T-helper 17 cell (primary cell): Measurements from ENCODE around the gene PTGFR. TPM values are rescaled to one million over a fixed set of nuclear protein-coding genes. Genes with fewer than 3 reads are reported as not detected.

ENCODE experiments used
- ATAC-seq: fragments of 150-1000 bp; cut with Tn5 transposase; 2 replicates; pipeline ENCODE4 v1.10.0; 2021; ENCODE audit warnings: mild to moderate bottlenecking, moderate library complexity
- DNase-seq, 3 donors: peaks; one replicate each; pipeline versions ENCODE4 v3.0.0 to v3.0.0-alpha.2; 2020 to 2021
- H3K9me3 ChIP-seq: one replicate; pipeline ENCODE4 v1.7.0; 2013; ENCODE audit warnings: low read length, mild to moderate bottlenecking; ENCODE audit not compliant: control insufficient read depth, poor library complexity, severe bottlenecking
- H3K27ac Mint-ChIP-seq: one replicate; pipeline ENCODE4 v1.8.0; 2022; ENCODE audit warnings: mild to moderate bottlenecking, moderate library complexity, mixed read lengths
- H3K27me3 Mint-ChIP-seq: one replicate; pipeline ENCODE4 v1.8.0; 2022; ENCODE audit warnings: mixed read lengths
- H3K36me3 Mint-ChIP-seq: one replicate; pipeline ENCODE4 v1.8.0; 2022; ENCODE audit warnings: low read depth, mixed read lengths
- H3K4me1 Mint-ChIP-seq: one replicate; pipeline ENCODE4 v1.8.0; 2022; ENCODE audit warnings: mild to moderate bottlenecking, mixed read lengths
- H3K4me3 Mint-ChIP-seq: one replicate; pipeline ENCODE4 v1.8.0; 2022; ENCODE audit warnings: mild to moderate bottlenecking, moderate library complexity, mixed read lengths
- total RNA-seq, 4 donors: library from RNA in 2 of 4; stranded (reverse) in 2 of 4; gene quantifications; one replicate each; pipeline ENCODE4 v1.2.3 and lab custom pipeline; 2022 to 2026

Gene PTGFR
- total RNA-seq, 2 donors from 2014 or later: not detected

DNA sequence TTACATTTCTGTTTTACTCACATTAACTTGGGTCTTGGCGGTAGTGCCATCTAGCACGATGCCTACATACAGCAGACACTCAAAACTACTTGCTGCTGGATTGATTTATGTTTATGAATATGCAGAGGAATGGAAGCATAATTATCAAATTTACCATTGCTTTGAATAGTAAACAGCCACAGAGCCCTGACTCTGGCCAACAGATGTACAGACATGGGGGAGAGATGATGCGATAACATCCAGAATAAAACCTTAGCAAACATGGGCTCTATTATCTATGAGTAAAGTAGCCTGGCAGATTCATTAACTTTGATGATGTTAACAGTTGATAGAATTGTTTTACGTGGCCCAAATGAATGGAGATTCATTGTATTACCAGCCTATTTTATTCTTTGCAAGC is 42.8 kb downstream of the PTGFR start:
- DNase-seq: no peak
- Mint-ChIP-seq H3K4me1 (no peaks in the 10 kb centered on the region), H3K4me3 (no peak overlapping the region), H3K36me3 (no peaks in the 10 kb centered on the region), H3K27ac (no peak overlapping the region), H3K27me3 (peaks cover 21% of the 10 kb centered on the region)
- no peak for ATAC-seq
- H3K9me3 ChIP-seq: no peaks in the 10 kb centered on the region

DNA sequence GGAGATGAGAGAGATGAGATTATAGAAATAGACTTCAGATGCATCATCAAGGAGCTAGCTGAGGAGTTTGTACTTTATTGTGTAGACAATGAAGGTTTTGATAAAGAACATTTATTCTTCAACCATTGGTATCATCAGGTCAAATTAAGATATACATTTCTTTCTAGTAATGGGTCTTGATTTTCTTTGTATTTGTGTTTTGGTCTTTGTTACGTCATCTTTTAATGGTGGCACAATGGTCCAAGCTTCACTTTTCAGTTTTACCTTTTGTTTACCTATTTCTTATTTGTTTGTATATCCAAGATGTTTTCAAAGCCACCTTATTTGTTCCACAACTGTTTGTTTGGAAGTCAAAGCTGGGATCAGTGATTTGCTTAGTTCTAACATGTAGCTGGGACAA is 44.5 kb downstream of the PTGFR start:
- H3K27me3 Mint-ChIP-seq: peaks cover 11% of the 10 kb centered on the region
- H3K27ac Mint-ChIP-seq: no peak overlapping the region
- ATAC-seq (no peak), DNase-seq (no peak)
- no peaks in the 10 kb centered on the region for H3K9me3 ChIP-seq
- no peaks in the 10 kb centered on the region for H3K4me1 Mint-ChIP-seq
- H3K36me3 Mint-ChIP-seq: no peaks in the 10 kb centered on the region
- H3K4me3 Mint-ChIP-seq: no peak overlapping the region

DNA sequence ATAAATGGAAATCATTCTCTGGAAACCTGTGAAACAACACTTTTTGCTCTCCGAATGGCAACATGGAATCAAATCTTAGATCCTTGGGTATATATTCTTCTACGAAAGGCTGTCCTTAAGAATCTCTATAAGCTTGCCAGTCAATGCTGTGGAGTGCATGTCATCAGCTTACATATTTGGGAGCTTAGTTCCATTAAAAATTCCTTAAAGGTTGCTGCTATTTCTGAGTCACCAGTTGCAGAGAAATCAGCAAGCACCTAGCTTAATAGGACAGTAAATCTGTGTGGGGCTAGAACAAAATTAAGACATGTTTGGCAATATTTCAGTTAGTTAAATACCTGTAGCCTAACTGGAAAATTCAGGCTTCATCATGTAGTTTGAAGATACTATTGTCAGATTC is 45.7 kb downstream of the PTGFR start:
- no peak overlapping the region for H3K4me3 Mint-ChIP-seq
- H3K27me3 Mint-ChIP-seq: peaks cover 9% of the 10 kb centered on the region
- no peaks in the 10 kb centered on the region for H3K4me1 Mint-ChIP-seq
- H3K27ac Mint-ChIP-seq: no peak overlapping the region
- DNase-seq: no peak
- no peak for ATAC-seq
- no peaks in the 10 kb centered on the region for H3K36me3 Mint-ChIP-seq
- no peaks in the 10 kb centered on the region for H3K9me3 ChIP-seq

DNA sequence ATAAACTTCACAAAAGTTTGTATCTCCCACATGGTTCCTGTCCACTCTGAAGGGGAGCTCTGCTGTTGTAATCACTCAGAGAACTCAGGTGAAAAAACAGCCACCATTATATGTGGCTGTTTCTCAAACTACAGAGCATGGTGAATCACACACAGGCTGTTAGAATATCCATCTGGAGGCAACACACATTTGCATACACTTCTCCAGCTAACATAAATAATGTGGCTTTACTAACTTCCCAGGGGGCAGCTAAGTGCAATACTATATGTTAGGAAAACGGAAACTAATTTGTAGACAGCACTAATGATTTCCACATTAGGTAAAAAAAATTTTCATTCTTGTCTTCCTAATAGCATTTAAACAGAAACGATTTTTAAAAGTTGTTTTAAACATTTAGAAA is 49.3 kb downstream of the PTGFR start:
- H3K9me3 ChIP-seq: no peaks in the 10 kb centered on the region
- H3K36me3 Mint-ChIP-seq: no peaks in the 10 kb centered on the region
- no peak for DNase-seq
- no peak overlapping the region for H3K27ac Mint-ChIP-seq
- no peaks in the 10 kb centered on the region for H3K27me3 Mint-ChIP-seq
- H3K4me1 Mint-ChIP-seq: no peaks in the 10 kb centered on the region
- H3K4me3 Mint-ChIP-seq: no peak overlapping the region
- ATAC-seq: no peak

DNA sequence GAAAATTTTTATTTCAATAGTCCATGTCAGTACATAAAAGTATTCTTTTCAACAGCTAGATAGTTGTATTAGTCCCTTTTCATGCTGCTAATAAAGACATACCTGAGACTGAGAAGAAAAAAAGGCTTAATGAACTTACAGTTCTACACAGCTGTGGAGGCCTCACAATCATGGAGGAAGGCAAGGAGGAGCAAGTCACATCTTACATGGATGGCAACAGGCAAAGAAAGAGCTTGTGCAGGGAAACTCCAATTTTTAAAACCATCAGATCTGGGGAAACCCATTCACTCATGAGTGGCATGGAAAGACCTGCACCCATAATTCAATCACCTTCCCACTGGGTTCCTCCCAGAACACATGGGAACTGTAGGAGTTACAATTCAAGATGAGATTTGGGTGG is 50.7 kb downstream of the PTGFR start:
- Mint-ChIP-seq H3K36me3 (no peaks in the 10 kb centered on the region), H3K27ac (no peak overlapping the region), H3K4me3 (no peak overlapping the region), H3K4me1 (no peaks in the 10 kb centered on the region), H3K27me3 (no peaks in the 10 kb centered on the region)
- no peaks in the 10 kb centered on the region for H3K9me3 ChIP-seq
- no peak for ATAC-seq
- no peak for DNase-seq

DNA sequence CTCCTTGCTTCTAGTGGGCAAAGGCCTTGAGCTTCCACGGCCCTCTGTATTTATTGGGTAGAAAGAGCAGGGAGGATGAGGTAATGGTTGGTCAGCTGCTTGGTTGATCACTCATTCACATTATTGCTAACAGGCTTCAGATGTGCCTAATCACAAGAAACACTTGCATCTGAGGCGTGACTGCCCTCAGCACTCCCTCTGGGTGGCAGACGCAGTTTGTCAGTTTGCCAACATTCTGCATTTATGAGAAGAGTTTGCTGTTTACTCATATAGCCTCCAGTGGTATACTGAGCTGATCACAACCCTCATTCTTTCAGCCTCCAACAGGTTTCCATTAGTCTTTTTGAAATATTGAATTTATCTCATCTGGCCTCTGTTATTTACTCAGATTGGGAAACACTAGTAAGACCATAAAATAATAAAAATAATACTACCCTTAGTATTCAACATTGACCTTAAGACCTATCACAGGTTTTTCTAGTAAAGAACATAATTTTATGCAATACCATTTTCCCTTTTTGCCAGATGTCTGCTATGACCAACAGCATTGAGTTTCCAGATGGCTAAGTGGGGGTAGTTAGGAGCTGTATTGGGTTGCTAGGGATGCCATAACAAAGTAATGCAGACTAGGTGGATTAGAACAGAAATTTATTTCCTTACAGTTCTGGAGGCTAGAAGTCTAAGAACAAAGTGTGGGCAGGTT is 53.3 kb downstream of the PTGFR start:
- no peak overlapping the region for H3K4me3 Mint-ChIP-seq
- no peaks in the 10 kb centered on the region for H3K36me3 Mint-ChIP-seq
- DNase-seq (no peak), ATAC-seq (no peak)
- H3K27me3 Mint-ChIP-seq: peaks cover 4% of the 10 kb centered on the region
- no peaks in the 10 kb centered on the region for H3K4me1 Mint-ChIP-seq
- no peak overlapping the region for H3K27ac Mint-ChIP-seq
- H3K9me3 ChIP-seq: no peaks in the 10 kb centered on the region

DNA sequence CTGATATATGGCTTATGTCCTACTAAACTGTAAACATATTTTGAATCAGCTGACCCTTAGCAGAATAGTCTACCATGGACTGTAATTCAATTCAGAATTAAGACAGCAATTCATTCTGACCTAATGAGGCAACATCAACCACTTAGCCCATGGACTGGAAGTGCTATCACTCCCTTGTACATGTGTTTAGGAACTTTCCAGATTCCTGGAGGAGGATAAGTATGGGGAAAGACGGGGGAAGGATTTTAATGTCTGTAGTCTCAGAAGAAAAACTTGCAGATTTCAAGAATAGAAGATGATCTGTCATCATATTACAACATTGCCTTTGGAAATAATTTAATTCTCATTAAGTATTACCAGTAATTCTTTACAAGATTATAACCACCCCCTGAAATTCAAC is 56.3 kb downstream of the PTGFR start:
- ATAC-seq (no peak), DNase-seq (no peak)
- no peak overlapping the region for H3K4me3 Mint-ChIP-seq
- H3K4me1 Mint-ChIP-seq: no peaks in the 10 kb centered on the region
- no peak overlapping the region for H3K27ac Mint-ChIP-seq
- no peaks in the 10 kb centered on the region for H3K9me3 ChIP-seq
- peaks cover 4% of the 10 kb centered on the region for H3K27me3 Mint-ChIP-seq
- H3K36me3 Mint-ChIP-seq: no peaks in the 10 kb centered on the region

DNA sequence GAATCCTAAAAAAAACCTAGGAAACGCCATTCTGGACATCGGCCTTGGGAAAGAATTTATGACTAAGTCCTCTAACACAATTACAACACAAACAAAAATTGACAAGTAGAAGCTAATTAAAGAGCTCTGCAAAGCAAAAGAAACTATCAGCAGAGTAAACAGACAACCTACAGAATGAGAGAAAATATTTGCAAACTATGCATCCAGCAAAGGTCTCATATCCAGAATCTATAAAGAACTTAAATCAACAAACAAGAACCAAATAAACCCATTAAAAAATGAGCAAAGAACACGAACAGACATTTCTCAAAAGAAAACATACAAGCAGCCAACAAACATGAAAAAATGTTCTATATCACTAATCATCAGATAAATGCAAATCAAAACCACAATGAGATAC is 58.6 kb downstream of the PTGFR start:
- DNase-seq: no peak
- H3K4me1 Mint-ChIP-seq: no peaks in the 10 kb centered on the region
- ATAC-seq: no peak
- peaks cover 4% of the 10 kb centered on the region for H3K27me3 Mint-ChIP-seq
- H3K4me3 Mint-ChIP-seq: no peak overlapping the region
- no peaks in the 10 kb centered on the region for H3K9me3 ChIP-seq
- no peaks in the 10 kb centered on the region for H3K36me3 Mint-ChIP-seq
- H3K27ac Mint-ChIP-seq: no peak overlapping the region

DNA sequence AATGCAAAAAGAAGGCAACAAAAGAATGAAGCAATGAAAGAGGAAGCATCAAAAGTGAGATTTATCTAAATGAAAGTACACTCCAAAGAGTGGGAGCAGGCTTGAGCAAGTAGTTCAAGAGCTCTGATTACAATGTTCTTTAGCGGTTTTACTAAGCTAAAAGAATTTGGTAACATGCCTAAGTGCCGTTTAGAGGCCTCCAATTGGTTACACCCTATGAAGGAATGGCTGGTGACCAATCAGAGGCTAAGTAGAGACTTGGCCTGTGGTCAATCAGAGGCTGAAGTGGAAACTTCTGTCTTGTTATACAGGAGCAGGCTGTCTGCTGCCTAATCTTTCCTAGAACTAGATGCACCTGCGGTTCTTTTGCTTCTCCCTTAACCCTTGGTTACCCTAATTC is 59.1 kb downstream of the PTGFR start:
- Mint-ChIP-seq H3K27me3 (peaks cover 4% of the 10 kb centered on the region), H3K4me3 (no peak overlapping the region)
- no peak for DNase-seq

DNA sequence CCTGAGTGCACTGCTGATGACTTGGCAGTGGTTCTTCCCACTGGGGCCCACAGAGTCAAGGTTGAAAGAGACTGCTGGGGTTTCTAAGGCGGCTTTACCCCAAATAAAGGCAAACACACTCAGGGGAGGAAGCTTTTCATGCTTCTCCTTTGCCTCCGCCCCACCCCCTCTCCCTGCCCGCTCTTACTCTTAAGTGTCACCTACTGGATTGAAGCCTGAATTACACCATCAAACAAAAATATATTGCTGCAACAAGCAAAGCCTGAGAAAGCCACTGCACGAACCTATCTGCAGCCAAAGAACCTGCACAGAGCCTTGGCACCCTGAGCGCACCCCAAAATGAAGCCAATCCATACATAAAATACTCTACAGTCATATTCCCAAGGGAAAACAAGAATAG is 63.1 kb downstream of the PTGFR start:
- H3K9me3 ChIP-seq: peaks cover 3% of the 10 kb centered on the region
- Mint-ChIP-seq H3K4me1 (no peaks in the 10 kb centered on the region), H3K27ac (no peak overlapping the region), H3K4me3 (no peak overlapping the region), H3K27me3 (no peaks in the 10 kb centered on the region), H3K36me3 (no peaks in the 10 kb centered on the region)
- ATAC-seq: no peak
- no peak for DNase-seq

More for the DNA sequence above, 59.1 kb downstream of the PTGFR start:
- Mint-ChIP-seq H3K36me3 (no peaks in the 10 kb centered on the region), H3K4me1 (no peaks in the 10 kb centered on the region), H3K27ac (no peak overlapping the region)
- ATAC-seq: no peak
- no peaks in the 10 kb centered on the region for H3K9me3 ChIP-seq

DNA sequence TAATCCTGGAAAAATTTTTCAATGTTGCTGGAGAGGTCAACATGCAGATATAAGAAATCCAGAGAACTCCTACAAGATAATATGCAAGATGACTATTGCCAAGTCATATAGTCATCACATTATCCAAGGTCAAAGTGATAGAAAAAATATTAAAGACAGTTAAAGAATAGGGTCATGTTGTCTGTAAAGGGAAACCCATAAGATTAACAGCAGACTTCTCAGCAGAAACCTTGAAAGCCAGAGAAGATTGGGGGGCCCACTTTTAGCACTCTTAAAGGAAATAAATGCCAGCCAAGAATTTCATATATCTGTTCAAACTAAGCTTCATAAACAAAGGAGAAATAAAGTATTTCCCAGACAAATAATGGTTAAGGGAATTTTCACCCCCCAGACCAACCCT is 64.1 kb downstream of the PTGFR start:
- Mint-ChIP-seq H3K27me3 (no peaks in the 10 kb centered on the region), H3K4me3 (no peak overlapping the region)

DNA sequence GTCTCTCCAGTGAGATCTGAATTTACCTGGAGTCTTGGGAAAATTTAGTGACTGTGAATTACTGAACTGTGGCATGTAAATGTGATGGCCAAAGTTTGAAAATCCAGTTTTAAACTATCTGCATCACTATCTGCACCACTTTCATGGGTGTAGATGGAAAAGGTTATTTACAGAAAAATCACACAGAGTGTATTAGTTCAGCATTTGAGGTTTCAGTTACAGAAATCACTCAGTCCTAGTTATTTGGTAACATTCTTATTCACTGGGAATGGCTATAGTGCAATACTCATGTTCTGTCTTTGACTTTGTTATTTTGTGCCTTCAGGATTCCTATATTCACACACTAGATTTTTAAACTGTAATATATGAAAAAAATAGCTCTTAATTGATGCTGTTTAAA is 68.9 kb downstream of the PTGFR start:
- DNase-seq: no peak
- Mint-ChIP-seq H3K4me3 (no peak overlapping the region), H3K4me1 (no peaks in the 10 kb centered on the region), H3K36me3 (no peaks in the 10 kb centered on the region), H3K27ac (no peak overlapping the region), H3K27me3 (no peaks in the 10 kb centered on the region)
- peaks cover 3% of the 10 kb centered on the region for H3K9me3 ChIP-seq
- no peak for ATAC-seq

More for the DNA sequence above, 64.1 kb downstream of the PTGFR start:
- Mint-ChIP-seq H3K36me3 (no peaks in the 10 kb centered on the region), H3K27ac (no peak overlapping the region), H3K4me1 (no peaks in the 10 kb centered on the region)
- peaks cover 3% of the 10 kb centered on the region for H3K9me3 ChIP-seq
- DNase-seq: no peak
- ATAC-seq: no peak

DNA sequence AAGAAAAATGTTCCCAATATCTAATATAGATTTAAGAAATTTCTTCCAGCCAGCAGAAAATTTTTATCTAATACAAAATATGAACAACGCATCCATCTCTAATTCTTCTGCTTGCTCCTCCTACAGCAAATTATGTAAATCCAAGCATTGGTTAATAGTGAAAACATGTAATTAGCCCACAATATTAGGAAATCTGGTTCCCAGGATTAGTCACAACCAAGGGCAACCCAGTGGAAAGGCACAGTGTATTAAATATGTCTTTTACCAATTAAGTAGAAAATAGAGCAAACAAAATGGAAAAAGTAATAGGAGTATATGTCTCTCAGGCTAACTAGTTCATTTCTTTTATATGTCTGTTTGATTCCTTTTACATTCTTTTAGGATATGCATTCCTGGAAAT is 70.0 kb downstream of the PTGFR start:
- no peak overlapping the region for H3K27ac Mint-ChIP-seq
- peaks cover 3% of the 10 kb centered on the region for H3K9me3 ChIP-seq
- ATAC-seq (no peak), DNase-seq (no peak)
- no peaks in the 10 kb centered on the region for H3K27me3 Mint-ChIP-seq
- H3K4me1 Mint-ChIP-seq: no peaks in the 10 kb centered on the region
- H3K4me3 Mint-ChIP-seq: no peak overlapping the region
- no peaks in the 10 kb centered on the region for H3K36me3 Mint-ChIP-seq

DNA sequence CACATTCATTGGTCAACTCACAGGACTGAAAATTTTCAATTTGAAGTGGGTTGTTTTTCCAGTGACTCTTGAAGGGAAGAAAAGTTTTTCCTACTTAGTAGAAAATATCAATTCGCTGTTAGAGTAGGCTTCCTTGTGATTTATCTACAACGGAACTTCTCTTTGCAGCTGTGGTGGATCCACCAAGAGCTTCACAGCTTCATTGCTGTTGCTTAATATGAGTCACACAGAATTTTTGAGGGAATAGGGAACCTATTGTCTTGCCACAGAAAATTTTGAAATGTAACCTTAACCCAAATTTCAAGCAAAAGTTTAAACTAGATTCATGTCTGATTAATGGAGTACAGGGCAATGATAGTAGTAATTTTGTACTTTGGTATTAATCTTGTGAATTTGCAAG is 71.1 kb downstream of the PTGFR start:
- H3K36me3 Mint-ChIP-seq: no peaks in the 10 kb centered on the region
- no peak overlapping the region for H3K4me3 Mint-ChIP-seq
- H3K27ac Mint-ChIP-seq: no peak overlapping the region
- H3K4me1 Mint-ChIP-seq: no peaks in the 10 kb centered on the region
- no peaks in the 10 kb centered on the region for H3K27me3 Mint-ChIP-seq
- DNase-seq (no peak), ATAC-seq (no peak)
- H3K9me3 ChIP-seq: peaks cover 1% of the 10 kb centered on the region
